LHCN-M2 (cell line): ENCODE results near the gene MSANTD4. TPM values are rescaled to one million over a fixed set of nuclear protein-coding genes. Genes with fewer than 3 reads are reported as not detected.
"Not testable (repeated sequence)": the region's sequence is repeated elsewhere in the genome, so short reads cannot be mapped to it uniquely, and the experiment has no call there.

ENCODE experiments used
- DNase-seq: peaks from one replicate; pipeline ENCODE4 v3.0.0-alpha.2; 2012; ENCODE audit warnings: low read depth
- polyA plus RNA-seq: library from polyadenylated mRNA; unstranded; fragments of >200 nt; gene quantifications from one replicate; pipeline ENCODE4 v1.2.1, GENCODE V29; 2012; ENCODE audit warnings: missing spikeins
- total RNA-seq: library from RNA; depleted of rRNA; stranded (reverse); fragments of >200 nt; gene quantifications from 2 replicates; pipeline ENCODE4 v1.2.3, GENCODE V29; 2014; rRNA removed

The MSANTD4 gene
- total RNA-seq, result 31.3 and 32.6 TPM in 2 replicates
- polyA plus RNA-seq, result 6.5 TPM

DNA sequence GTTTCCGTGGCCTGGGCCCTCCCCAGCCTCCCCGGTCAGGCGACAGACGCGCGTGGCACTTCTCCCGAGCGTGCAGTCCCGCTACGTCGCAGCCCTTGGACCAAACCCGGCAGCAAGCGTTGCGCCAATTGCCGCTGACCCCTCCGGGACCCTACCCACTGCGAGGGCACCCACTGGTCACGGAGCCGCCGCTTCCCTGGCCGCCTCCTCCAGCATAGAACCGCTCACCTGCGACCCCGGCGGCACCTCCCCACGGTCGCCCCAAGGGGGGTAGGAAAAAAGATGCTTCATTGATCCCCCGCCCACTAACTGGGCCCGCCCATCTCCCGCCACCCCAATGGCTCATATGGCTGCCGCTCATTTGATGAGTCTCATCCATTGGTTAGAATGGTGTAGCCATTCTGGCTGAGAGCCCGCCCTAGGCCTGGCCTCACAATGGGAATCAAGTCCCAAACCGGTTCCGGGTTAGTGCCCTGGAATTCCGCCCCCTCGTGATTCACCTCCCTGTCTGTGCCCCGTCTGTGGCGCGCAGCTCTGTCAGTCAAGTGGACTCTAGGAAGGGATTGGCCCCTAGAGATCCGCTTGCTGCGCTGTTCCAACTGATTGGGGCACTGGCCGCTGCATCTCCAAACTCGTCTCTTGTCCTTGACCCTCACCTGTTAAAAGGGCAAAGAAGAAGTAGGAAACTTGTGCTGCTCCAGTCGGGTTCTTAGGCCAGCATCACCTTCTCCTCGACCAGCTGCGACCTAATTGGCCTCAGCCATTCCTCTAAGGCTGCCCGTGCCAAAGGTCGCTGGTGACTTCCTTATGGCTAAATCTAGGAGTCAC is at the start of gene MSANTD4:
Gene MSANTD4, minus strand, starts transcription at position 274 of the 828 bp plus-strand sequence. CDS start 11,323 bp downstream, outside the sequence.
- peak; percentile 99 for DNase-seq

DNA sequence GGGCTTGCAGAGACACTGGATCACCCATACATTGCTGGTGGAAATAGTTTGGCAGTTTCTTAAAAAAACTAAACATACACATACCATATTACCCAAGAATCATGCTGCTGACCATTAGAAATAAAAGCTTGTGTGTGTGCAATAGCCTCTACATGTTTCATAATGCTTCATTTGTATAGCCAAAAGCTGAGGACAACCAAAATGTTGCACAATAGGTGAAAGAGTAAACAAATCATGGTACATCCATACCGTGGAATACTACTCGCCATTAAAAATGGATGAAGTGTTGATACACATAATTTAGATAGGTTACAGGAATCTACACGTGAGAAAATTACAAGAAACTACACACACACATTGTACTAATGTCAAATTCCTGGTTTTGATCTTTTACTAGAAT is 48.6 kb upstream of the MSANTD4 start:
- no peak for DNase-seq

DNA sequence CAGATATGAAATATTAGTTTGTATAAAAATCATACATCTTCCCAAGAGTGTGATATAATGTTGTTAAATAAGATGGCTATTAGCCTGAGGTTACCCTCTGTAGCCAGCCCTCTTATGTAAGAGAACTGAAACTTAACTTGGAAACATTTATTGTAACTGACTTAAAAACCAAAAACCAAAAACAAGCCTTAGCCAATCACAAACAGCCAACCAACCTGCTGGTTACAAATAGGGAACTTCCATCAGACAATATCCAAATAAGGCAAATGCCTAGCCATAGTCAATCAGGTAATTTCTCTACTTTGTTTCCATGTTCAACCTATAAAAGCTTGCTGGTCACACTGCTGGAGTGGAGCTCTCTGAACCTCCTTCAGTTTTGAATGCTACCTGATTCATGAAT is 41.0 kb upstream of the MSANTD4 start:
- DNase-seq, result no peak

DNA sequence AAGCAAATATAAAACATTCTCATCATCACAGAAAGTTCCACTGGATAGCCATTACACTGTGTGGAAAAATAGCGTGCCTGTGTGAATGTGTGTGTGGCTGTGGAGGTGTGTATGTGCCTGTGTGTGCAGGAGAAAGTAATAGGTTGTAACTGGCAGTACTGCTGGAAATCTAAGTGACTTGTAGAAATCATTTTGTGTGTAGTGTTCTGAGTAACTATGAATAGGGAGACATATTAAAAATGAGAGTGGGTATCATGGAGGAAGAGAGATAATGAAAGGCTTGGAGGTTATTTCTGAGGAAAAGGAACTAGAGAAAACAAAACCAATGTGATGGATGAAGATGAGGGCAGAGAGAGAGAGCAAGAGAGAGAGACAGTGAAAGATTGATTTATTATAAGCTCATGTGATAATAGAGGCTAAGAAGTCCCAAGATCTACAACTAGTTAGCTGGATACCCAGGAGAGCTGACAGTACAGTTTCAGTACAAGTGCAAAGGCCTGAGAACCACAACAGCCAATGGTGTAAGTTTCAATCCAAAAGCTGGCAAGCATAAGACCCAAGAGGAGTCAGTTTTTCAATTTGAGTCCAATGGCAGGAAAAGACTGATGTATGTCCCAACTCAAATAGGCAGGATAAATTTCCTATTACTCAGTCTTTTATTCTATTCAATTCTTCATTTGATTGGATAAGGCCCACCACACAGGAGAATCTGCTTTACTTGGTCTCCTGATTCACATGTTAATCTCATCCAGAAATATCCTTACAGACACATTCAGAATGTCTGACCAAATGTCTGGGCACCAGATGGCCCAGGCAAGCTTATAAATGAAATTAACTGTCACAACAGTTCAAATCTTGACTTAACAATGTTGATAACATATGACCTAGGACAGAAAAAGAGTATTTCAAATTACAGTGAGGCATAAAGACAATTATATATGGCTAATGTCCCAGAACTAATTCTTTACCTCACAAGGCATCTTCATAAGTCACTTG is 40.2 kb upstream of the MSANTD4 start:
- no peak for DNase-seq

DNA sequence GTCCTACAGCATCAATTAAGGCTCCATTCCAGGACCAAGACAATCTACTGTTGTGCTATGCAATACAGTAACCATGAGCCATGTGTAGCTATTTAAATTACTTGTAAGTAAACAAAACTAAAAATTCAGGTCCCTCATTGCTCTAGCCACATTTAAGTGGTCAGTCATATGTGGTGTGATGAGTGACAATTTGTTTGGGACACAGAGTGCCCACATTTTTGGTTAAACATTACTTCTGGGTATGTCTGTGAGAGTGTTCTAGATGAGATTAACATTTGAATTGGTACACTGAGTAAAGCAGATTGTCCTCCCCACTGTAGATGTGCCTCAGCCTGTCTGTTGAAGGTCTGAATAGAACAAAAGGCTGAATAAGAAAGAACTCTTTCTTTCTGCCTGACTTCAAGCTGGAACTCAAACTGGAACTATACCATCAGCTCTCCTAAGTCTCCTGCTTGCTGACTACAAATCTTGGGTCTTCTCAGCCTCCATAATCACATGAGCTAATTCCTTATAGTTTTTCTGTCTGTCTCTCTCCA is 39.3 kb upstream of the MSANTD4 start:
- DNase-seq, result no peak

DNA sequence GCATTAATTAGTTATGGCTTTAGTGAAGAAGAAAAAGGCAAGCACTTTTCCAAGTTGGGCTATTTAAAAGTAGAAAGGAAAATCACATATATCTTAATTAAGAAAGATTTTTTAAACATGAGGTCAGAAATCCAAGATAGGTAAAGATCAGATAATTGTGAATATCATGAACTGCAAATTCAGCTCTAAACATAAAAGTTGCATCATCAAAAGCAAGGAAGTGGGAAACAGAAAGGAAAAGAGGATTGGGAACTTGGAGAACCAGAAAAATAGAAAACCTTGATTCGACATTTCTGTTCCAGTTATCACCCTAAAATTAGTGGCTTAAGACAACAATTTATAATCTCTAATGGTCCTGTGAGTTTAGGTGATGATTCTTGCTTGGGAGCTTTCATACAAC is 37.6 kb upstream of the MSANTD4 start:
- no peak for DNase-seq

DNA sequence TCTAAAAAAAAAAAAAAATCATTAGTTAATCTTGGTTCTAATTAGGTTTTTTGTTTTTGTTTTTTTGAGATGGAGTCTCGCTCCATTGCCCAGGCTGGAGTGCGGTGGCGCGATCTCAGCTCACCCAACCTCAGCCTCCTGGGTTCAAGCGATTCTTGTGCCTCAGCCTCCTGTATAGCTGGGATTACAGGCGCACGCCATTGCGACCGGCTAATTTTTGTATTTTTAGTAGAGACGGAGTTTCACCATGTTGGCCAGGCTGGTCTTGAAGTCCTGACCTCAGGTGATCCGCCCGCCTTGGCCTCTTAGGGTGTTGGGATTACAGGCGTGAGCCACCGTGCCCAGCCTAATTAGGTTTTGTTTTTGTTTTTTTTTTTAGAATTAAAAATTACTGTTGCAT is 36.3 kb upstream of the MSANTD4 start:
- not testable (repeated sequence) for DNase-seq

DNA sequence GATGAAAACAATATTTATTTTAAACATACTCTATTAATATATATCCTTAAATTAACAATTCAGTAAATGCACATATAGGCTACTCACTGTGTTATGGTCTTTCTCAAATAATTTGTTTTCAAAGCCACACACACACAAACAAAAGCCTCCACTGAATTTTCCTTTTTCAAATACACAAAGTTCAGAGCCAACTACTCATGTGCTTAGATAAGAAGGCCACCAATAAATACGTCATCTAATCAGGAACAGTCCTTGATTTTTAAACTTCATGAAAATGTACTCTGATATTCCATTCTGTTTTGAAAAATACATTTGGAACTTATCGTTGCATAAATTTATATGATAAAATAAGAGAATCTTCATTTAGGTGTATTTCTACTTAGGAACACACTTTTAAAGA is 29.1 kb upstream of the MSANTD4 start:
- DNase-seq, result no peak

DNA sequence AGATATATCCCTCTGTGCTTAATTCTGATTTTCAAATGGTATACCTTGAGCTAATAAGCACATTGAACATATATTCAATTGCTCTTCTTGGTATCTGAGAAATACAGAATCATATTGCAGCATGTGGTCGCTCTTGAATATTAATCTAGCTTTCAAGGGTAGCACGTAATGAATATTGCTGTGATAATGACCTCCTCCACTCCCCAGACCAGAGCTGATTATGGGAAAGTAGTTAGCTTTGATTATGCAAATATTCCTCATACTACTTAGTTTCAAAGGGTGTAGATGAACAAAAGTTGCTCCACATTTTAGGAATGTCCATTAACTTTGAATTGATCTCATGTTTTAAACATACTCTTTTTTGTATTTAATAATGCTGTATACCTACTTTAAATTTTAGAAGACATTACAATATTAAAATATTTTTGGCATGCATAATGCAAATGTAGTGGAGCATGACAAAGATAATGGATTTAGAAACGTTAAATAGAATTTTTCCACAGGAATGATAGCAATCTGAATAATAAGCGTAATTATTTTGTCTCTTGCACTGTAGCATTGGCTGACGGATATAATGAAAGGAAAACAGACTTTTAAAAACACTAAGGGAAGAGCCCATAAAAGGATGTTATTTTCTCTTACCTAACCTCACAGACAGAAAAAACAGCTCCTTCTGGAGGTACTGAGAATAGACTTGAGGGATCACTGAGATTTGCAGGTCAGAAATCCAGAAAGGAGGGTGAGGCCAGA is 27.9 kb upstream of the MSANTD4 start:
- DNase-seq, result no peak

DNA sequence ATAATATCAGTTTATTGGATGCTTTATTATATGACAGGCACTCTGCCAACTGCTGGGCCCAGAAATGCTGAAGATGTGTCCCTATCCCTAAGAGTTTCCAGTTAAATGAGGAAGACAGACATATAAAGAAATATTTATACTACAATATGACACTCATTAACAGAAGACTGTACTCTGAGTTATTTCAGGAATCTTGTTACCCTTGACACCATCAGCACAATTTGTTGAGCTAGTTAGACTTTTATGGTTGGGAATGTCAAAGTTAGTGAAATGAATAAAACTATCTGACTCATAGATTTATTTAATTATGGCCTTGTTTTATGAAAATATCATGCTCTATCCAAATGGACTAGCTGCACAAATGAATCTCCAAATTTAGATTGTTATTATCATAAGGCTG is 25.6 kb upstream of the MSANTD4 start:
- no peak for DNase-seq

DNA sequence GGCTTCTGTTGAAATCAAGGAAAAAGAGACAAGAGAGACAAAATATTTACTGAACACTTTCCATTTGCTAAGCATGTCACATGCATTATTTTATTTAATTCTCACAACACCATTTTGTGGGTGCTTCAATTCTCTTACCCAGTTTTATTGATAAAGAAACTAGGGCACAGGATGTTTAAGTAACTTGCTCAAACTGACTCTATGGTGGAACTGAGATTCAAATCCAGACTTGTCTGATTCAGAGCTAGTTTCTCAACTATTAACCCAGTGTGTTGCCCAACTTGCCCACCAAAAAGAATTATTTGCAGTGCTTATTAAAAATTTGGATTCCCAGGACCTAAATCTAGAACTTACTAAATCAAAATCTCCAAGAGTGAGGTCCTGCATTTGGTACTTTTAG is 21.5 kb upstream of the MSANTD4 start:
- no peak for DNase-seq

DNA sequence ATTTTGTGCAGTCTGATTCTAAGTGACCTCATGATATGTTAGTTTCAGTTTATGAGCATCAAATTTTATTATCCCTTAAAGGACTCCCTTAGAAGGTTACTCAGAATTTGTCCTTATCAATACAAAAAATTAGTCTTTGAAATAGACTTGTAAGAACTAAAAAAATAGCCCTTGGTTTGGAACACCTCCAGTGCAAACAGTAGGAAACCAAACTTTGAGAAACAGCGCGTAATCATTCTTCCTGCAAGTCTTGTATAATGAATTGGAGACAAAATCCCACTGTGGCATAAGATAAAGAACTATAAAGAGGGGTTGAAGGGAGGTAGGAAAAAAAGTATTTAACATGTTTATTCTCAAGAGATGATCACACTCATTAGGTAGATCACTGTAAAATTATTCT is 10.8 kb upstream of the MSANTD4 start:
- no peak for DNase-seq

DNA sequence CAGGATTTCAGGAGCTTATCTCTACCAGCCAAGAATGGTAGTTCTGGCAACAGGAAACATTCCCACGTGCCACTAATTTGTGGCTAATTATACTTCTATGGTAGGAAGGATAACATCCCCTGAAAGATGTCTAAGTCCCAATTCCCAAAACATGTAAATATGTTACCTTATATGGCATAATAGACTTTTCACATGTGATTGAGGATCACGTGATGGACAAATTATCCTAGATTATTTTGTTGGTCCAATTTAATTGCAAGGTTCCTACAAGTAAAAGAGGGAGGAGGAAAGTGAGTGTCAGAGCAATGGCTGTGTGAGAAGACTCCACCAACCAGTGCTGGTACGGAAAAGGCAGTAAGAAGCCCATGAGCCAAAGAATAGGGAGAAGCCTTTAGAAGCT is 9.9 kb upstream of the MSANTD4 start:
- no peak for DNase-seq

DNA sequence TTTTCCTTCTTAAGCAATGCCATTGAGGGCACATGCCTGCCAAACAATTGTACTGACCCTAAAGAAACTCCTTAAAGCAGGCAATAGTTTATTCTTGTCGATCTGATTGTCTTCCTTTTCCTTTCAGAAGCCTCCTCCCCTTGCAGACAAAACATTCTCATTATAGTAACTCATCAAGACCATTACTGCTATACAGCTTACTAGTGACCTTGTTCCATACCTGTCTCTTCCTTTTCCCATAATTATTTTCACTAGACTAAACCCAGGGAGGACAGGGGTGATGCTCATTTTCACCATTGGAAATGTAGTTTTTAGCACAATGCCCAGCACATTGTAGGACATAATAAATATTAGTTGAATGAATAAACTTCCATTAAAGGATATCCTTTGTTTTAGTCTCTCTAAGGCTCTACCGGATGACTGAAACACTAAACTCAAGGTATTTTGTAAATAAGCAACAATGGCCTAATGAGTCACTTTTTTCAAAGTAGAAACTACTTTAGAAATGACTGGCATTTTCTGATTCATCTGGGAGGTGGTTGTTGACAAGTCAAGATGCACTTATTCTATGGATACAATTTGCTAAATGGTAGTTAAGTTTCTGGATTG is 9.3 kb upstream of the MSANTD4 start:
- DNase-seq, result peak; percentile 52

DNA sequence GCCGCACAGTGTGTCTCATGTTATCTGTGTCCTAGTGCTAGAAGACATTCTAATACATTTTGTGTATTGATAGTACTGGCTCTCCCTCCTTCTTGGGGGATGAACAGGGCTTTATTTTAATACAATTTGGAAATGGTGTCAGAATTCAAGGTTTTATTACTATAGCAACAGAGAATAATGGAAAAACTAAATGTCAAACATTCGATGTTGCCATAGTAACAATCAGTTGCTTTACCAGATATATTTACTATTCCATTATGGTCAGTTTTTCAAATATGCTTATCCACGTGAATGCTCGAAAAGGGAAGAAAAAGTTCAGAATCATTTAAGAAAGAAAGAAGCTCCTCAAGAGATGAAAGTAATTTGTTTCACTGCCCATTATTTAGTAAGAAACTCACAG is 8.6 kb upstream of the MSANTD4 start:
- DNase-seq, result no peak

DNA sequence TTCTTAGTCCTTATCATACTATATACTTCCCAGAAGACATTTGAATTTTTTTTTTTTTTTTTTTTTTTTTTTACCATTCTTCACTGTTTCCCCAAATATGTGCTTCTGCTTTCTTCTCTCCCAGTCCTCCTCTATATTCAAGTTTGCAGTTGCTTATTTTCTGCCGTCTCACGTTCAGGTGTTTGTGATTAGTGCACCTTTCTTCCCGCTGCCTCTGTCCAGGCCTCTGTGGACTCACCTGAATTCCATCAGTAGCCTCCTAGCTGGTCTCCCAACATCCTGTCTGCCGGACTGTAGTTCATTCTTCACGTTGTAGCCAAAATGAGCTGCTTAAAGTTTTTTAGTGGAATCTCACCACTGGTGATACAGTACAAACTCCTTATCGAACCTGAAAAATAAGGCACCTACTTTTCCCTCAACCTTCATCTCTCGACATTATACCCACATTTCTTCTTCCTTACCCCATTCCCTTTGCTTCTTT is 795 bp upstream of the MSANTD4 start:
- no peak for DNase-seq

DNA sequence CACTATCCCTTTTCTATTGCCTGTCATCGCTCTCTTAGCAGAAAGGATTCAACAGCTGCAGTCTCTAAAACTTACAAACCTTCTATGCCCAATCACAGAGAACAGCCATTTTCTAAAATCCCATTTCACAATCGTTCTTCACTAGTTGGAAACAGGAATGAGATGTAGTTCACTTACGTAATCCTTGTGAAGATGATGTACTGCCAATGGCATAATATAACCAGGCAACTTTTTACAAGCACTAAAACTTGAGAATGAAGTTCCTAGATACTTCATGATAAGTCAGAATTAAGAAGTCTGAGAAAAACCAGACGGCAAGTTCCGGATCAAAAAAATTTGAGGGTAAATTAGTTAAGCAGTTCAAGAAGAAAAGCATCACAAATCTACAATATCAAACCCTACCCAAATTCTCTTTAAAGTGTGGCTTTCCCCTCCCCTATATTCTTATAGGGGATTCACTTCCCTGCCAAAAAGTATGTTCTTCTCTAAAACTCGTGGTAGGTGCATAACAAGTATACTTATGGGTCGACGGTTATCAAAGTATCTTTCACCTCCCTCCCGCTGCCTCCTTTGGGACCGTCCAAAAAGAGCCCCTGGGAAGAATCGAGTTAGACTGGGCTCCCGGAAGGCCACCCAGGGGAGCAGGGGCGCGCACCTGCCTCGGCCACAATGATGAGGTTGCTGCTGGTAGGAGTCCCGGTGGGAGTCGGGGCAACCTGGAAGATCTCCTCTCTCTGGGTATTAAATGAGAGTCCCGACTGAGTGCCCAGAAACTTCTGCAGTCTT is 666 bp downstream of the MSANTD4 start:
- peak; percentile 63 for DNase-seq

DNA sequence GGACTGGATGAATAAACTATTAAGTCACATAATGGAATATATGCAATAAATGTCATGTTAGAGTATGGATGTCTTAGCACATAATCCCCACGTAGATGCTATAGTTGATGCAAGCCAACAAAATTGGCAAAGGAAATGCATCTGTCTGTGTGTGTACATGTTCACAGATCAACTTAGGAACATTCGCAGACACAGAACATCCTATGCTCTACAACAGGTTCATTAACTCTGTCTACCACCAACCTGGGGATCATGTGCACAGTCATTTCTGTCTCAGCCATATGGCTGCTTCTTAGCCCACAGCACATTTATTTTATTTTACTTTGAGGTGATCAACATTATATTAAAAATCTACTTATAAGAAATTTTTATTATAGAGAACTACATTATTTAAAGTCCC is 4.9 kb downstream of the MSANTD4 start:
- no peak for DNase-seq

DNA sequence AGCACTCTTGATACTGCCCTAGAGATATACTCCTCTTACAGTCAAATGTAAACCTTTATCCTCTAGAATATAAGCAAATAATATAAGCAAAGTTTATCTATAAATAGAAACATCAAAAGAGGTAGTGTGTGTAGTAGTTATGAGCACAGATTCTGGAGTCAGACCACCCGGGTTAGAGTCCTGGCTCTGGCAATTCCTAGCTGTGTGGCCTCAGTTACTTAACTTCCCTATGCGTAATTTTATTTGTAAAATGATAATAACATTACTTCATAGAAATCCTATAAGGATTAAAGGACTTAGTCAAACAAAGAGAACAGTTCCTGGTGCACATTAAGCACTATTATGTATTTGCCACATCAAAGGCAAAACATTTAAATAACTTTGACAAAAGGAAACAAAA is 7.0 kb downstream of the MSANTD4 start:
- no peak for DNase-seq

DNA sequence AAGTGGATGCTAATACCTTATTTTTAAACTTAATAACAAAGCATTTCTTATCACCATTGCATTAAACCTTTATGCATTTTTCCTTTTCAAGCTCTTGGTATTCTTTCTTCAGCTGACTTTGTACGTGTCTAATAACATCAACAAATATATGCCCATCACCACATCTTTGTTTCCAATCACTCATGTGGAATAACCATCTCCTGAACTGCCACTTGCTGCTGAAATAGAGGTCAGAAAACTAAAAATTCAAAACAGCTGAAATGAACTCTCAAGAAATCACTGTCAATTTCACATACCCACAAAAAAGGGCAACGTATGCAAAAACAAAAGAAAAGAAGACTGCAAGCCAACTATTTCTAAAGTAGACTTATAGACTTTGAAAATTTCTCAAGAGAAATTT is 7.4 kb downstream of the MSANTD4 start:
- no peak for DNase-seq
